ENCODE measurements around the gene OR9G1. TPM values are rescaled to one million over a fixed set of nuclear protein-coding genes. Genes with fewer than 3 reads are reported as not detected.

Gene OR9G1
- total and polyA plus RNA-seq, 5 experiments from 2014 or later, result not detected

DNA sequence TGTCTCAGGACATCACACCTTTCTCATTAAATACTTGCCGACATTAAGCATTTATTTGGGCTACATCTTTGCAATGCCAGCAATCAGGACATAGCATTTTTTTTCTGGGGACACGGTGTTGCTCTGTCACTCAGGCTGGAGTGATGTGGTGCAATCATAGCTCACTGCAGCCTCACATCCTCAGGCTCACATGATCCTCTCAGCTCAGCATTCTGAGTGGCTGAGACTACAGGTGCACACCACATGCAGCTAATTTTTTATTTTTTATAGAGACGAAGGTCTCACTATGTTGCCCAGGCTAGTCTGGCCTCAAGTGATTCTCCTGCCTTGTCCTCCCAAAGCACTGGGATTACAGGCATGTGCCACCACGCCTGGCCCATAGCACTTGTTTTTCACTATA lies 21.6 kb downstream of the OR9G1 start:
- no peaks in the 10 kb centered on the region for H3K36me3 Mint-ChIP-seq
- H3K9me3 Mint-ChIP-seq, result peaks cover 0 to 26% (median 5%) of the 10 kb centered on the region in 9 donors
- DNase-seq (no peak), ATAC-seq (no peak)
- POLR2A ChIA-PET, result no interaction called here
- no peak overlapping the region for H3K4me3 Mint-ChIP-seq
- no peaks in the 10 kb centered on the region for H3K27me3 Mint-ChIP-seq
- no peak overlapping the region for H3K27ac Mint-ChIP-seq
- no peaks in the 10 kb centered on the region for H3K4me1 Mint-ChIP-seq

DNA sequence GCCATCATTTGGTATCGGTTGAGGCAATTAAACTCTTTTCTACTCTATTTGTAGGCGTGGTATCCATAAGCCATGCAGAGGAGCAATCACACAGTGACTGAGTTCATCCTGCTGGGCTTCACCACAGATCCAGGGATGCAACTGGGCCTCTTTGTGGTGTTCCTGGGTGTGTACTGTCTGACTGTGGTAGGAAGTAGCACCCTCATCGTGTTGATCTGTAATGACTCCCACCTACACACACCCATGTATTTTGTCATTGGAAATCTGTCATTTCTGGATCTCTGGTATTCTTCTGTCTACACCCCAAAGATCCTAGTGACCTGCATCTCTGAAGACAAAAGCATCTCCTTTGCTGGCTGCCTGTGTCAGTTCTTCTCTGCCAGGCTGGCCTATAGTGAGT lies 41.2 kb downstream of the OR9G1 start:
- Mint-ChIP-seq H3K36me3 (no peaks in the 10 kb centered on the region), H3K4me3 (no peak overlapping the region), H3K27me3 (peaks cover 0 to 9% (median 0%) of the 10 kb centered on the region in 5 donors), H3K9me3 (peaks cover 3 to 19% (median 8%) of the 10 kb centered on the region in 9 donors), H3K4me1 (no peaks in the 10 kb centered on the region), H3K27ac (no peak overlapping the region)
- DNase-seq, result no peak
- no peak for ATAC-seq
- POLR2A ChIA-PET, result no interaction called here

DNA sequence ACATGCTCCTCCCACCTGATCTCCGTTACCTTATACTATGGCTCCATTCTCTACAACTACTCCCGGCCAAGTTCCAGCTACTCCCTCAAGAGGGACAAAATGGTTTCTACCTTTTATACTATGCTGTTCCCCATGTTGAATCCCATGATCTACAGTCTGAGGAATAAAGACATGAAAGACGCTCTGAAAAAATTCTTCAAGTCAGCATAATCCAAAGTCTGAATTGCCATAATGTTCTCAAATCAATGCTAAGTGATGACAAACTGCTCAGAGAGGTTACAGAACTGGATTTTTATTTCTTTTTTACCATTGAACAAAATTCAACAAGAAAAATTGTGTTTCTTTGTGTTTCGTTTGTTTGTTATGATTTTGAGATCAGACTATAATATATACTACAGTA lies 42.0 kb downstream of the OR9G1 start:
- Mint-ChIP-seq H3K4me3 (no peak overlapping the region), H3K9me3 (peaks cover 3 to 19% (median 7%) of the 10 kb centered on the region in 9 donors), H3K27ac (no peak overlapping the region), H3K36me3 (no peaks in the 10 kb centered on the region), H3K27me3 (peaks cover 0 to 9% (median 0%) of the 10 kb centered on the region in 5 donors), H3K4me1 (no peaks in the 10 kb centered on the region)
- no peak for DNase-seq
- ATAC-seq, result no peak
- POLR2A ChIA-PET, result no interaction called here

DNA sequence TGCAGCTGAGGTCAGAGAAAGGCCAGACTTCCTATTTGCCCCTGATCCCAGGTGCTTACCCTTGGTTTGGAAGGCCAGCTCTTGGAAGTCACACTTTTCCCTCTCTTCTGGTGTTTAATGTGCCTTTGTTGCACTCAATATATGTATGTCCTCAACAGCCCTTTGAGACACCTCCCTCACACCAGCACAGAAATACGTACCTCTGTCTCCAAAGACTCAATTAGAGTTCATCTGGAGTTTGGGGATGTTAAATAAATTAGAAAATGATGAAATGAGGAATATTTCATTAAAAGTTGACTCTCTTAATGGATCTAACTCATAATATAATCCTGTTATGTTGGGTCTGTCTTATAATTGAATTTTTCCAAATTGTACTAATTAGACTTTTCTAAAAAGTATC lies 49.7 kb downstream of the OR9G1 start, which contains the start of gene OR9G4:
OR9G4 (minus strand) TSS at position 101 of the 400 bp plus-strand sequence. CDS start 4,931 bp downstream, outside the sequence.
- Mint-ChIP-seq H3K27me3 (no peaks in the 10 kb centered on the region), H3K4me1 (no peaks in the 10 kb centered on the region), H3K9me3 (peaks cover 0 to 19% (median 7%) of the 10 kb centered on the region in 9 donors), H3K27ac (no peak within 1 kb of the TSS), H3K36me3 (no peaks in the 10 kb centered on the region), H3K4me3 (no peak within 1 kb of the TSS)
- ATAC-seq (no peak), DNase-seq (no peak)
- POLR2A ChIA-PET, result no interaction called here

DNA sequence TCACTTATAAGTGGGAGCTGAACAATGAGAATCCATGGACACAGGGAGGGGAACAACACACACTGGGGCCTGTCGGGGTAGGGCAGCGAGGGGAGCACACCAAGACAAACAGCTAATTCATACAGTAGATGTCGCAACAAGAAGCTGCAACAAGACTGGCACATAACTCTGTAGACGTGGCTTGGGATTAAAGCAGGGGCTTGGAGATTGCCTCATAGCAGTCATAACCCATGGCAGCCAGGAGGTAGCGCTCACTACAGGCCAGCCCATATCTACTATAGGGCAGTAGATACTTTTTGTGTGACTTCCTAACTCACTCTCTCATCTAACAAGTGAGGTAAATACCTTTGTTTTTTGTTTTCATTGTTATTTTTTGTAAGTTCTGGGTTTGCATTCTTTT lies 51.3 kb downstream of the OR9G1 start:
- H3K4me3 Mint-ChIP-seq, result no peak overlapping the region
- H3K4me1 Mint-ChIP-seq, result no peaks in the 10 kb centered on the region
- no peak for ATAC-seq
- POLR2A ChIA-PET, result no interaction called here
- H3K9me3 Mint-ChIP-seq, result peaks cover 0 to 19% (median 7%) of the 10 kb centered on the region in 9 donors
- no peak overlapping the region for H3K27ac Mint-ChIP-seq
- no peaks in the 10 kb centered on the region for H3K27me3 Mint-ChIP-seq
- H3K36me3 Mint-ChIP-seq, result no peaks in the 10 kb centered on the region
- no peak for DNase-seq

DNA sequence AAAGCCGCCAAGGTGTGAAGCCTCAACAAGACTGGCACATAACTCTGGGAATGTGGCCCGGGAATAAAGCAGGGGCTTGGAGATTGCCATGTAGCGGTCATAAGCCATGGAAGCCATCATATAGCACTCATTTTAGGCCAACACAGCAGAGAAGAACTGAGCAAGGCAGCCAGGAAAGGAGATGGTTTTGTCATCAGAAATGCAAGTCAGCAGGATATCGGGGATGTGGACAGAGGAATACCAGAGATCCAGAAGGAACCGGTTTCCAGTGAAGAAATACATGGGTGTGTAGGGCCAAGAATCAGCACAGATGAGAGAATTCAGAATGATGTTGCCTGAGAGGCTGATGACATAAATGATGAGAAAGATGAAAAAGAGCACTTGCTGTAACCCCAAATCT lies 52.6 kb downstream of the OR9G1 start:
- Mint-ChIP-seq H3K27me3 (no peaks in the 10 kb centered on the region), H3K9me3 (peaks cover 0 to 19% (median 7%) of the 10 kb centered on the region in 9 donors), H3K4me1 (no peaks in the 10 kb centered on the region), H3K4me3 (no peak overlapping the region), H3K27ac (no peak overlapping the region), H3K36me3 (no peaks in the 10 kb centered on the region)
- DNase-seq (no peak), ATAC-seq (no peak)
- POLR2A ChIA-PET, result no interaction called here

Small RNAs within 50 kb of the gene (microRNA-seq; reads per million reads assigned to microRNA genes)
- not detected for gene MIR6128 (ENCODE audit: borderline microRNAs expressed)

Other genes with a start within 250 kb of the OR9G1 start
- not detected for gene OR5M3, start 225.7 kb upstream of the OR9G1 start, total RNA-seq
- not detected for gene OR5M3, start 225.7 kb upstream of the OR9G1 start, polyA plus RNA-seq
- gene OR5M8, start 207.7 kb upstream of the OR9G1 start, total RNA-seq, result not detected
- gene OR5M8, start 207.7 kb upstream of the OR9G1 start, polyA plus RNA-seq, result not detected
- not detected for gene OR5M11, start 155.8 kb upstream of the OR9G1 start, total RNA-seq
- not detected for gene OR5M11, start 155.8 kb upstream of the OR9G1 start, polyA plus RNA-seq
- not detected for gene OR5M10, start 121.4 kb upstream of the OR9G1 start, total RNA-seq
- gene OR5M10, start 121.4 kb upstream of the OR9G1 start, polyA plus RNA-seq, result not detected
- gene OR5M1, start 84.2 kb upstream of the OR9G1 start, total RNA-seq, result not detected
- gene OR5M1, start 84.2 kb upstream of the OR9G1 start, polyA plus RNA-seq, result not detected
- not detected for gene OR5AP2, start 56.7 kb upstream of the OR9G1 start, total RNA-seq
- gene OR5AP2, start 56.7 kb upstream of the OR9G1 start, polyA plus RNA-seq, result not detected
- gene OR5AR1, start 35.4 kb upstream of the OR9G1 start, total RNA-seq, result not detected
- not detected for gene OR5AR1, start 35.4 kb upstream of the OR9G1 start, polyA plus RNA-seq
- not detected for gene OR9G4, start 49.6 kb downstream of the OR9G1 start, total RNA-seq
- not detected for gene OR9G4, start 49.6 kb downstream of the OR9G1 start, polyA plus RNA-seq